ENCODE data around the gene EEF1AKMT1.

Gene EEF1AKMT1

DNA sequence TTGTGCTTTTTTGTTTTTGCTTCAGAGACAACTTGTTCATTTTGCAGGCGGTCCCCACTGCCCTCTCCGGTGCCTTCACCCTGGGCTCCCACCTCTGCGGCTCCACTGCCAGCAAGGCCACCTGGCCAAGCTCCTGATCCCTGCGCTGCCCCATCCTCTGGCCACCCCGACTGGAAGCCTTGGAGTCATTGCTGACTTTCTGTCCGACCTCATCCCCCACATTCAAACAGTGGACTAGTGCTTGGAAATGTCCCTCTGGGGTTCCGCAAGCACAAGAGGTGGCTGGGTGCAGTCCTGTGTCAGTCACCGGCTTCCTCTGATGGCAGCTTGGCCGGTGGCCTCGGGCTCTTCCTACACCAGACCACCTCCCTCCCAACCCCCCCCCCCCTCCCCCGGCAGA, 53.3 kb downstream of the EEF1AKMT1 start:
- DNase-seq: no peak

GRCh38 chr13:20719783-20720182, 54.0 kb downstream of the EEF1AKMT1 start:
- no peak for DNase-seq

DNA sequence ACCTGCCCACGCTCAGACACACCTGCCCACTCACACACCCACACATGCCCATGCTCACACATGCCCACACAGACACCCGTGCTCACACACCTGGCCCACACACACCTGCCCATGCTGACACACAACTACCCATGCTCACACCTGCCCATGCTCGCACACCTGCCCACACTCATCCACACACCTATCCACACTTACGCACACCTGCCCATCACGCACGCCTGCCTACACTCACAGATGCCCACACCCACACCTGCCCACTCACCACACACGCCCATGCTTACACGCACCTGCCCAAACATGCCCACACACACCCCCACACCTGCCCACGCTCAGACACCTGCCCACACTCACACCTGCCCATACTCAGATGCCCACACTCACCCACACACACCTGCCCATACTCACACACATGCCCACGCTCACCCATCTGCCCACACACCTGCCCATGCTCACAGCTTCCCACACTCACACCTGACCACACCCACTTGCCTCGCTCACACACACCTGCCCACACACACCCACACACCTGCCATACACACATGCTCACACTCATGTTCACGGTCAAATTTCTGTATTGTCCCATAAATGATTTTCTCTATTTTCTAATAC, 54.7 kb downstream of the EEF1AKMT1 start:
- DNase-seq: no peak

DNA sequence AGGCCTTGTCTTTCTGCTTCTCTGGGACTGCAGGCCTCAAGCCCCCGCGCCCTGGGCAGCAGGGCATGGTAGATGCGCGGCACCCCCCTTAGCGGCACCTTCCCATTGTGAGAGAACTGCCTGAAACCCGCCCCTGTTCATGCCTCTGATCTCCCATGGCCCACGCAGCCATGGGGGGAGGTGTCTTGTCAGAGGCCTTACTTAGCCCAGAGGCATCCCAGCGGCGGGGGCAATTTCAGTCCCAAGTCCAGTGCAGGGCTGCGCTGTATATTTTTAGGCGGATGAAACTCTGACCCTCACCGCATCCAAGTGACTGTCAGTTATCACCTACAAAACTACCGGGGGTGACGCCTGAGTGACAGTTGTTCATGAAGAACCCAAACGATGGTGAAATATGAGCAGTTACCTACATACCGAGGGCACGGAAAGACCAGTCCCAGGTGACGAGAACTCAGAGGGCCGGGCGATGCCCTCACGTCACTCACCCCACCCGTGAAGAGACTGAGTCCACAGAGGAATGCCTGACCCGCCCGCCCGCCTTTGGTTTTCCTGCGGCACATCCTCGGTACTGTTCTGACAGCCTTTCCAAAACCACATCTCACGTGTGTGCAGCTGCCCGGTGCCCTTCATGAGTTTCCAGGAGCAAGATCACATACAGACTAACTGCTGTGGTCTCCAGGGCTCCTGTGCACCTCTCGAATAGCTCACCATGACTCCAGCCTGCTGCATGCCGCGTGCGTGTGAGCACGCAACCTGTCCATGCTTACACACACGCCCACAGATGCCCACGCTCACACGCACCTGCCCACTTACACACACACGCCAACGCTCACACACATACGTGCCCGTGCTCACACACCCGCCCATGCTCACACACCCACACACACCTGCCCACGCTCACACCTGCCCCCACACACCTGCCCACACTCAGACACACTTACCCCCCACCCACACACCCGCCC, 55.9 kb downstream of the EEF1AKMT1 start:
- DNase-seq: no peak

- no peak for DNase-seq
These were observed 56.8 kb downstream of the EEF1AKMT1 start for GRCh38 chr13:20716951-20717350.

GRCh38 chr13:20715330-20715712, 58.4 kb downstream of the EEF1AKMT1 start:
- DNase-seq: no peak

DNA sequence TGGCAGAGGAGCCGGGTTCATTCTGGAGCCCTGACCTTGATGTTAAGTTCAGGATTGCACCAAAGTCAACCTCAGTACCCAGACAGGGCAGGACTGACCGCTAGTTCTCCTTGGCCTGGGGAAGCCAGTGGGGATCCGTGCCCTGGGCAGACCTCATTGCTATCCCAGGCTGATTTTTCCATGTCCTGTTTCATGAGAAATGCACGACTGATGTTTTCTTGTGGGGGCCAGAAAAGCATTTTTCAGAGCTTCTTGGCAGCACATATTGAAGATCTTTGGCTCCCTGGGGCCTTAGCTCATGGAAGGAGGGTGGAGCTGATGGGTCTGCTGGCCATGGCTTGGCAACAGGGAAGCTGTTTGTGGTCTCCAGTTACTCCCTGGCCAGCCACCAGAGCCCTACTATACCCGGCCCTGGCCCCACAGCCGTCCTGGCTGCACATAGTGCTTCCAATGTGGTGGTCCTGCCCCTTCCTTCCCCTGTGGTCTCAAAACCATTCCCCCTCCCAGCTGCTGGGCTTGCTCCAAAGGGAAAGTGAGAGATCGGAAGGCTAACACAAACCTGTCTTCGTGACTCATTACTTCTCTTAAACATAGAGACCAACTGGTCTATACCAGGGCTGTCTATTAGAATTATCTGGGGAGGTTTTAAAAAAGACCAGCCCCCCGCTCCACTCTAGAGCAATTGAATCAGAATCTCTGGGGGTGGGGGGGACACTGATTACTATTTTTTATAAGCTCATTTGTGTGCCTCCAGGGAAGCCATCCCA, 59.0 kb downstream of the EEF1AKMT1 start:
- no peak for DNase-seq

DNA sequence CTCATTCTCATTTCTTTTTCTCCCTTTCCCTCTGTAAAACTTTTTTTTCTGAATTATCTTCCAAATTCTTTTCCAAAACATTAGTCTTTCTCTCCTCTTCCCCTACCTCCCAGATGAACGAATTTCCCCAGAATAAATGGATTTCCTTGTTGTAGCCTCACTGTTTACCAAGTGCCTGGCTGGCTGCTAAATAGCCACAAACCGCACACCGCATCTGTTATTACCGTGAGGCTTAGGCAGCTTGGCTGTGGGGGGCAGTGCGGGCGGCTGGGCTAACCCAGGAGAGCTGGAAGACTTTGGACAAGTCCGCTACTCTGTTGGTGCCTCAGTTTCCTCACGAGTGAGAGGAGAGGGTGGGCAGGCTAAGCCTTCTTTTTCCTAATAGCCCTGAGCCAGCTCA, 59.6 kb downstream of the EEF1AKMT1 start:
- DNase-seq: no peak

DNA sequence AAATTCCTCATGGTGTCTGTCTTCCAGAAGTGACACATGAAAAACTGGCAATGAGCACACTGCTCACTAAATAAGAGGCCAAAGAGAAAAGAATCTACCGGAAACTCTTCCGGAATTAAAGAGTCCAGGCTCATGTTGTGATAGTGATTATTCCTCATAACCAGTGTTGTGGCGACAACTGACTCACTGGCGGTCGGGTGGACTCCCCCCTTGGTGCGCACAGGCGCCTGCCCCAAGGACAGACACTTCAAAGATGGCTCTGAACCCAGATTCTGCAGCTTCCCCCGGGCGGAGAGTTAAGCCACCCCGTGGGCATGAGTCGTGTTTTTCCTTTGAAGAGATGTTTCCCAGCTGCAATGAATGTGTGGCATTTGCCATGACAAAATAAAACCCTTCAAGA, 60.0 kb downstream of the EEF1AKMT1 start:
- DNase-seq: no peak

- no peak for DNase-seq
These were observed 60.8 kb downstream of the EEF1AKMT1 start for GRCh38 chr13:20713014-20713376.

- no peak for DNase-seq
These were observed 62.3 kb downstream of the EEF1AKMT1 start for GRCh38 chr13:20711301-20712044.

- no peak for DNase-seq
These were observed 64.0 kb downstream of the EEF1AKMT1 start for GRCh38 chr13:20709782-20710181.

DNA sequence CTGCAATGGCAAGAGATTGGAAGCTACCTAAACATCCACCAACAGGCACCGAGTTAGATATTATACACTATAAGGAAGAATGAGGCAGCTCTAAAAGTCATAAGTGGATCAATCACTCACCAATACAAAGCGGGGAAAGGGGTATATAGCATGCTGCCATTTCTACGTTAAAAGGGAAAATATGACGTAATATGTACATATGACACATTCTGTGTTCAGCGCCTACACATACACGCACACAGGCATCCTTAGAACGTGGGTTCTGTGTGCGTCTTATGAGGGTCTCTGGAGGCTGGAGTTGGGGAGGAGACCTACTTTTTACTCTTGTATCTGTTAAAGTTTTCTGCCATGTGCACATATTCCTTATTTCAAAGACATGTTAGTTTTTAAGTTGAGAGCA, 64.4 kb downstream of the EEF1AKMT1 start:
- no peak for DNase-seq

DNA sequence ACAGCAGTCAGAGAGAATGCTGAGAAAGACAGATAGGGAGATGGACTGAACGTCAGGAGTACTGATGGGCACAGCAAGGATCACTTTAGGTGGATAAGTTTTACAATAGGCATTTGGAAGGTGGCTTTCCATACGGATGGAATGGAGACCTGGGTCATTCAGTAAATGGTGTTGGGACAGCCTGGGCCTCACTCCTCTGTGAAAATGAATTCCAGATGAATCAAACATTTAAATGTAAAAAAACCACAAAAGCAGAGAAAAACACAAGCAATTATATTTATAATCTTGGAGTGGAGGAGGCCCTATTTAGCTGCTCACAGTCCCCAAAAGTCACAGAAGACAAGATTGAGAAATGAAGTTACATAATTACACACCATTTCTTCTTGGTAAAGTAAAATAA, 65.5 kb downstream of the EEF1AKMT1 start:
- DNase-seq: no peak

- no peak for DNase-seq
These were observed 67.1 kb downstream of the EEF1AKMT1 start for GRCh38 chr13:20706661-20707060.

DNA sequence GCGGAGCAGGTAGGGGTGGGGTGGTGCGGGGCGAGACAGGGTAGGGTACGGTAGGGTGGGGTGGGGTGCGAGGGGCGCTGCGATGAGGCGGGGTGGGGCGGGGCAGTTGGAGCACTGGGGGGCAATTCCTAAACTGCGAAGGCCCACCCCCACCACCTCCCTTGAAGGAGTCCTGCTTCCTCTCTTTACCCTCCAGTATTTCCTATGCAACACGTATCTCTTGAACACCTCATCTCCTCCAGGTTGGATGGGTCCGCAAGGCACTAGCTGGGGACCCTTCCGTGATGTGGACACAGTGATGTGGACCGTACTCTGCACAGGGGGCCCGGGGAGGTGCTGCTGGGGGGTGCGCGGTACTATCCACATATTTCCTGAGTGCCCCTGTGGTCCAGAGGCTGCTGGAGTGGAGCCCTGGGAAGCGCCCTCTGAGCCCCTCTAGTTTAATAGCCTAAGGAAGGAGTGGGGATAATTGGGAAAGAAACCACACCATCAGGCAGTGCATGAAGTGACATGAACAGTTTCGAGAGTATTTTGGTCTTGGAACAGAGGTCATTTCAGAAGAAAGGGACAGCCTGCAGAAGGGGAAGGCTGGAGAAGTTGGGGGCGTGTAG, 69.2 kb downstream of the EEF1AKMT1 start:
- peak; percentile 43 for DNase-seq

DNA sequence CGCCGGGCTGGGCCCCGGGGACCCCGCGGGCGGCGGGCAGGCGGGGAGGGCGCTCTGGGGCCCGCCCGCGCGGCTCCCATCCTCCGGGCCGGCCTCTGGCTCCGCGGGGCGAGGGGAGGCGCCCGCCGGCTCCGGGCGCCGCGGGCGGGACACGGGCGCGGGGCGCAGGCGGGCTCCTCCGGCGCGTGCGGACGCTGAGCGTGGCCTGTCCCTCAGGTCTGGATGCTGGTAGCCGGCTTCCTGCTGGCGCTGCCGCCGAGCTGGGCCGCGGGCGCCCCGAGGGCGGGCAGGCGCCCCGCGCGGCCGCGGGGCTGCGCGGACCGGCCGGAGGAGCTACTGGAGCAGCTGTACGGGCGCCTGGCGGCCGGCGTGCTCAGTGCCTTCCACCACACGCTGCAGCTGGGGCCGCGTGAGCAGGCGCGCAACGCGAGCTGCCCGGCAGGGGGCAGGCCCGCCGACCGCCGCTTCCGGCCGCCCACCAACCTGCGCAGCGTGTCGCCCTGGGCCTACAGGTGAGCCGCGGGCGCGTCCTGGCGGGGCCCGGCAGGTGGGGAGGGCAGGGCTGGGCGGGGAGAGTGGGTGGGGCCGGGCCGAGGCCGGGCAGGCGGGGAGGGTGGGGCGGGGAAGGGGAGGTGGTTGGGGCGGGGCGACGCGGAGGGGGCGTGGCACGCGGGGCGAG, 69.8 kb downstream of the EEF1AKMT1 start:
- peak; percentile 58 for DNase-seq

- DNase-seq: peak; percentile 86
These were observed 70.6 kb downstream of the EEF1AKMT1 start, which contains the start of gene IL17D for GRCh38 chr13:20702915-20703779. Gene IL17D, plus strand, starts transcription at chr13:20703699. Its CDS starts 303 bp downstream, at chr13:20704002.

- no peak for DNase-seq
These were observed 71.2 kb downstream of the EEF1AKMT1 start for GRCh38 chr13:20702530-20702914.

DNA sequence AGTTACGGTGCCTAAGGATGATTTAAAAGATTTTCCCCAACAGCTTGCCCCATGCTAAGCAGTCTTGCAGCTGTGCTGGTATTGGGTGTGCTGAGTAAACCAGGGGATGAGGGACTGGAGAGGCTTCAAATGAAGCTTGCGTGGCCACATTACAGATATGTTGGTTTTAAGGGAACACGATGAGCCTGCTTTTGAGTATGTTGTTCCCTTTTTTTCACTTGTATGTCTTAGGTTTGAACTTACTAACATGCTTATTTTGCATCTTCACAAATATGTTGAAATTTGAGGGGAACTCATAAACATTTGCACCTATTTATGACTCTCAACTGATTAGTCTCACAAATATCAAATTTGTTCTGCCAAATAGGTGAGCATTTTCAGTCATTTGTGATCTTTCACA, 72.3 kb downstream of the EEF1AKMT1 start:
- DNase-seq: no peak

Data from right kidney (tissue), 1 donor.